ENCODE results near the gene MIP. TPM values are rescaled to one million over a fixed set of nuclear protein-coding genes. Genes with fewer than 3 reads are reported as not detected.
A peak's percentile ranks its signal among the peaks of the same experiment; 100 is the strongest.

MIP gene
- total RNA-seq, 1 experiment from 2014 or later: not detected

GRCh38 chr12:56451147-56451546 lies 3.3 kb downstream of the MIP start:
- no peaks in the 10 kb centered on the region for H3K9me3 ChIP-seq
- peaks cover 4% of the 10 kb centered on the region; the same call in 1 of the 2 replicates for H3K4me1 ChIP-seq
- no peak for TF ChIP-seq CTCF (IDR thresholded peaks at IDR 0.05; ENCODE audit: insufficient read depth in 1 of 2, low read depth in 1 of 2, low read length in 1 of 2, severe bottlenecking in 1 of 2, unreplicated experiment in 1 of 2)
- Mint-ChIP-seq H3K27me3 (ENCODE audit: insufficient read depth, unreplicated experiment) (no peaks in the 10 kb centered on the region), H3K27ac (ENCODE audit: unreplicated experiment) (no peak overlapping the region), H3K36me3 (ENCODE audit: insufficient read depth, unreplicated experiment) (peaks cover 7% of the 10 kb centered on the region), H3K9me3 (ENCODE audit: unreplicated experiment) (no peaks in the 10 kb centered on the region), H3K4me3 (ENCODE audit: unreplicated experiment) (no peak overlapping the region), H3K4me1 (ENCODE audit: low read depth, unreplicated experiment) (peaks cover 7% of the 10 kb centered on the region)
- intact Hi-C loops (cut with micrococcal nuclease; ENCODE audit: unreplicated experiment): no loop called here
- H3K27me3 ChIP-seq (replicated peaks; ENCODE audit: control insufficient read depth, insufficient read depth, low read length): no peaks in the 10 kb centered on the region
- H3K36me3 ChIP-seq (ENCODE audit: control insufficient read depth, insufficient read depth, low read length): no peaks in the 10 kb centered on the region
- BruUV-seq (replicated peaks): no TSS peak
- ChIA-PET POLR2A (no interaction called here), CTCF (no interaction called here)
- no peak overlapping the region for H3K4me3 ChIP-seq (ENCODE audit: low read depth, low read length)
- DNase-seq: no peak

- H3K9me3 Mint-ChIP-seq (ENCODE audit: unreplicated experiment): no peaks in the 10 kb centered on the region
- ChIA-PET CTCF (interaction anchor here (1.3 to 2.5 kb wide), 2 partner anchors 14 to 90 kb away, joined by 5 to 12 read pairs; partner anchors contain the start of gene STAT2), POLR2A (interaction anchor here (1.2 to 2.2 kb wide), 2 partner anchors 13 to 90 kb away, joined by 3 to 15 read pairs; partner anchors contain the start of gene STAT2)
Measured at GRCh38 chr12:56450241-56450640, 4.2 kb downstream of the MIP start.

GRCh38 chr12:56449622-56449984 lies 4.9 kb downstream of the MIP start:
- POLR2A ChIA-PET: interaction anchor here (0.9 to 2.2 kb wide), 7 partner anchors 9 to 150 kb away, joined by 3 to 15 read pairs (median 3); partner anchors contain the start of genes CNPY2, PAN2 and STAT2
- DNase-seq: no peak
- BruUV-seq (replicated peaks): TSS peak; percentile 97

More at GRCh38 chr12:56450241-56450640, 4.2 kb downstream of the MIP start:
- no peak overlapping the region; the same call in 1 of the 2 replicates for H3K4me3 ChIP-seq (ENCODE audit: low read depth, low read length)
- TF ChIP-seq CTCF (IDR thresholded peaks at IDR 0.05; ENCODE audit: insufficient read depth in 1 of 2, low read depth in 1 of 2, low read length in 1 of 2, severe bottlenecking in 1 of 2, unreplicated experiment in 1 of 2): no peak
- Mint-ChIP-seq H3K4me1 (ENCODE audit: low read depth, unreplicated experiment) (peaks cover 7% of the 10 kb centered on the region), H3K36me3 (ENCODE audit: insufficient read depth, unreplicated experiment) (peaks cover 13% of the 10 kb centered on the region), H3K4me3 (ENCODE audit: unreplicated experiment) (peak overlapping the region; percentile 83), H3K27me3 (ENCODE audit: insufficient read depth, unreplicated experiment) (no peaks in the 10 kb centered on the region), H3K27ac (ENCODE audit: unreplicated experiment) (peak overlapping the region; percentile 89)
- H3K9me3 ChIP-seq: no peaks in the 10 kb centered on the region
- H3K4me1 ChIP-seq: peaks cover 4% of the 10 kb centered on the region; the same call in 1 of the 2 replicates
- H3K27me3 ChIP-seq (replicated peaks; ENCODE audit: control insufficient read depth, insufficient read depth, low read length): no peaks in the 10 kb centered on the region
- H3K36me3 ChIP-seq (ENCODE audit: control insufficient read depth, insufficient read depth, low read length): no peaks in the 10 kb centered on the region
- no peak for DNase-seq
- intact Hi-C loops (cut with micrococcal nuclease; ENCODE audit: unreplicated experiment): no loop called here
- BruUV-seq (replicated peaks): no TSS peak

More at GRCh38 chr12:56449622-56449984, 4.9 kb downstream of the MIP start:
- peak overlapping the region; percentile 89 for H3K27ac Mint-ChIP-seq (ENCODE audit: unreplicated experiment)
- H3K36me3 Mint-ChIP-seq (ENCODE audit: insufficient read depth, unreplicated experiment): peaks cover 17% of the 10 kb centered on the region
- H3K4me1 ChIP-seq: peaks cover 4% of the 10 kb centered on the region; the same call in 1 of the 2 replicates
- H3K4me3 ChIP-seq (ENCODE audit: low read depth, low read length): peak overlapping the region; percentile 65
- H3K4me3 Mint-ChIP-seq (ENCODE audit: unreplicated experiment): peak overlapping the region; percentile 83
- H3K27me3 Mint-ChIP-seq (ENCODE audit: insufficient read depth, unreplicated experiment): no peaks in the 10 kb centered on the region
- CTCF ChIA-PET: interaction anchor here (0.5 to 2.5 kb wide), 7 partner anchors 10 to 134 kb away, joined by 3 to 12 read pairs (median 4); partner anchors contain the start of genes CNPY2 and STAT2
- no peak for TF ChIP-seq CTCF (IDR thresholded peaks at IDR 0.05; ENCODE audit: insufficient read depth in 1 of 2, low read depth in 1 of 2, low read length in 1 of 2, severe bottlenecking in 1 of 2, unreplicated experiment in 1 of 2)
- no peaks in the 10 kb centered on the region for H3K27me3 ChIP-seq (replicated peaks; ENCODE audit: control insufficient read depth, insufficient read depth, low read length)
- no peaks in the 10 kb centered on the region for H3K9me3 ChIP-seq
- H3K36me3 ChIP-seq (ENCODE audit: control insufficient read depth, insufficient read depth, low read length): no peaks in the 10 kb centered on the region
- intact Hi-C loops (cut with micrococcal nuclease; ENCODE audit: unreplicated experiment): loop anchor here (1.0 to 5.0 kb wide), 3 partner anchors 15 to 117 kb away; partner anchors contain the start of genes PAN2 and STAT2
- peaks cover 6% of the 10 kb centered on the region for H3K9me3 Mint-ChIP-seq (ENCODE audit: unreplicated experiment)
- peaks cover 11% of the 10 kb centered on the region for H3K4me1 Mint-ChIP-seq (ENCODE audit: low read depth, unreplicated experiment)
